Trophoblast cell (in vitro differentiated cells and primary cell): Measurements from ENCODE around the gene CDH19.

Source experiments
- DNase-seq, 2 donors: peaks; one replicate each; pipeline ENCODE4 v3.0.0-alpha.2; 2016
- H2AFZ ChIP-seq: 2 replicates; pipeline ENCODE4 v1.6.1; 2013; ENCODE audit warnings: low read length, moderate library complexity, mild to moderate bottlenecking; ENCODE audit not compliant: insufficient read depth, poor library complexity
- H2AK5ac ChIP-seq: 2 replicates; pipeline ENCODE4 v1.6.1; 2013; ENCODE audit warnings: mild to moderate bottlenecking, low read length
- H2BK120ac ChIP-seq: 2 replicates; pipeline ENCODE4 v1.6.1; 2013; ENCODE audit warnings: low read length, mild to moderate bottlenecking, moderate library complexity; ENCODE audit not compliant: insufficient read depth, poor library complexity
- H2BK12ac ChIP-seq: 2 replicates; pipeline ENCODE4 v1.6.1; 2013; ENCODE audit warnings: mild to moderate bottlenecking, low read length, moderate library complexity
- H2BK5ac ChIP-seq: 2 replicates; pipeline ENCODE4 v1.6.1; 2013; ENCODE audit warnings: low read length, low read depth, moderate library complexity, mild to moderate bottlenecking; ENCODE audit not compliant: poor library complexity
- H3K14ac ChIP-seq: 2 replicates; pipeline ENCODE4 v1.6.1; 2013; ENCODE audit warnings: mild to moderate bottlenecking, low read length
- H3K18ac ChIP-seq: 2 replicates; pipeline ENCODE4 v1.6.1; 2013; ENCODE audit warnings: mild to moderate bottlenecking, low read length
- H3K23ac ChIP-seq: 2 replicates; pipeline ENCODE4 v1.6.1; 2013; ENCODE audit warnings: low read length
- H3K27ac ChIP-seq: 2 replicates; pipeline ENCODE4 v1.5.1; 2013; ENCODE audit warnings: low read depth, mild to moderate bottlenecking, inconsistent platforms, low read length, moderate library complexity
- H3K27me3 ChIP-seq: 2 replicates; pipeline ENCODE4 v1.6.1; 2013; ENCODE audit warnings: inconsistent platforms, mild to moderate bottlenecking, low read length, moderate library complexity; ENCODE audit not compliant: insufficient read depth
- H3K36me3 ChIP-seq, 2 experiments: 1 replicate in 1 of 2; 2 replicates in 1 of 2; pipeline ENCODE4 v1.6.1; 2013; ENCODE audit warnings: low read length in 2 of 2, mild to moderate bottlenecking in 2 of 2, moderate library complexity in 1 of 2; ENCODE audit not compliant: insufficient read depth in 2 of 2, control insufficient read depth in 1 of 2
- H3K4ac ChIP-seq: 2 replicates; pipeline ENCODE4 v1.6.1; 2013; ENCODE audit warnings: low read depth, mild to moderate bottlenecking, low read length, moderate library complexity
- H3K4me1 ChIP-seq, 2 experiments: 1 replicate in 1 of 2; 2 replicates in 1 of 2; pipeline ENCODE4 v1.6.1; 2013; ENCODE audit warnings: low read length in 2 of 2, mild to moderate bottlenecking in 2 of 2, moderate library complexity in 1 of 2; ENCODE audit not compliant: insufficient read depth in 2 of 2, control insufficient read depth in 1 of 2
- H3K4me2 ChIP-seq: 2 replicates; pipeline ENCODE4 v1.6.1; 2013; ENCODE audit warnings: inconsistent platforms, mild to moderate bottlenecking, low read length, moderate library complexity
- H3K4me3 ChIP-seq: 2 replicates; pipeline ENCODE4 v1.5.1; 2013; ENCODE audit warnings: mild to moderate bottlenecking, low read depth, low read length, inconsistent platforms
- H3K79me1 ChIP-seq: one replicate; pipeline ENCODE4 v1.6.1; 2013; ENCODE audit warnings: low read length
- H3K79me2 ChIP-seq: 2 replicates; pipeline ENCODE4 v1.6.1; 2013; ENCODE audit warnings: low read length, mild to moderate bottlenecking; ENCODE audit not compliant: control insufficient read depth, insufficient read depth, poor library complexity
- H3K9ac ChIP-seq: 2 replicates; pipeline ENCODE4 v1.6.1; 2013; ENCODE audit warnings: mild to moderate bottlenecking, low read length
- H3K9me3 ChIP-seq: 2 replicates; pipeline ENCODE4 v1.6.1; 2013; ENCODE audit warnings: low read depth, mild to moderate bottlenecking, control low read depth, inconsistent platforms, low read length; ENCODE audit not compliant: insufficient read depth
- H4K12ac ChIP-seq: 2 replicates; pipeline ENCODE4 v1.6.1; 2013; ENCODE audit warnings: low read depth, mild to moderate bottlenecking, low read length, moderate library complexity
- H4K8ac ChIP-seq: 2 replicates; pipeline ENCODE4 v1.6.1; 2013; ENCODE audit warnings: low read depth, mild to moderate bottlenecking, low read length, moderate library complexity
- H4K91ac ChIP-seq: one replicate; pipeline ENCODE4 v1.6.1; 2013; ENCODE audit warnings: low read depth, mild to moderate bottlenecking, low read length, moderate library complexity
- WGBS: extraction: QIAGEN DNeasy Blood & Tissue Kit; methylation state at CpG from one replicate; pipeline ENCODE4 v1.1.7; 2013; ENCODE audit warnings: missing lambda C conversion rate; ENCODE audit not compliant: insufficient read length, insufficient coverage; ENCODE audit errors: extremely low coverage; 5-methylcytosine and 5-hydroxymethylcytosine counted together

CDH19 gene

GRCh38 chr18:66566616-66567015 lies 37.3 kb downstream of the CDH19 start:
- Histone ChIP-seq H2BK5ac (no peak overlapping the region), H3K4me1 (no peaks in the 10 kb centered on the region), H3K27ac (no peak overlapping the region), H3K27me3 (no peaks in the 10 kb centered on the region), H3K9ac (no peak overlapping the region), H3K4ac (no peak overlapping the region), H3K79me1 (no peaks in the 10 kb centered on the region), H2AFZ (no peak overlapping the region), H4K12ac (no peak overlapping the region), H3K4me3 (no peak overlapping the region), H3K14ac (no peak overlapping the region), H3K79me2 (no peaks in the 10 kb centered on the region), H2AK5ac (no peak overlapping the region), H4K8ac (no peak overlapping the region), H2BK12ac (no peak overlapping the region), H4K91ac (no peak overlapping the region), H3K4me2 (no peak overlapping the region), H3K18ac (no peak overlapping the region), H2BK120ac (no peak overlapping the region), H3K9me3 (no peaks in the 10 kb centered on the region), H3K36me3 (no peaks in the 10 kb centered on the region), H3K23ac (no peak overlapping the region)
- no peak for DNase-seq
- WGBS: no CpG with 5 or more reads among the region's 5 CpGs

- Histone ChIP-seq H3K4ac (no peak overlapping the region), H2BK120ac (no peak overlapping the region), H3K36me3 (no peaks in the 10 kb centered on the region), H2BK12ac (no peak overlapping the region), H2AK5ac (no peak overlapping the region), H3K14ac (no peak overlapping the region), H3K23ac (no peak overlapping the region), H4K8ac (no peak overlapping the region), H2AFZ (no peak overlapping the region), H3K79me2 (no peaks in the 10 kb centered on the region), H3K27ac (no peak overlapping the region), H4K12ac (no peak overlapping the region), H3K18ac (no peak overlapping the region), H3K4me2 (no peak overlapping the region), H2BK5ac (no peak overlapping the region), H3K4me1 (no peaks in the 10 kb centered on the region), H3K9ac (no peak overlapping the region), H3K79me1 (no peaks in the 10 kb centered on the region), H4K91ac (no peak overlapping the region), H3K4me3 (no peak overlapping the region), H3K9me3 (no peaks in the 10 kb centered on the region), H3K27me3 (no peaks in the 10 kb centered on the region)
- no peak for DNase-seq
Observed at GRCh38 chr18:66564236-66564635, 39.7 kb downstream of the CDH19 start.

- Histone ChIP-seq H3K27ac (no peak overlapping the region), H3K36me3 (no peaks in the 10 kb centered on the region), H2BK5ac (no peak overlapping the region), H3K27me3 (no peaks in the 10 kb centered on the region), H3K4me2 (no peak overlapping the region), H3K9ac (no peak overlapping the region), H3K18ac (no peak overlapping the region), H2AFZ (no peak overlapping the region), H3K79me1 (no peaks in the 10 kb centered on the region), H3K4ac (no peak overlapping the region), H4K91ac (no peak overlapping the region), H2AK5ac (no peak overlapping the region), H4K8ac (no peak overlapping the region), H4K12ac (no peak overlapping the region), H3K9me3 (no peaks in the 10 kb centered on the region), H3K4me3 (no peak overlapping the region), H3K4me1 (no peaks in the 10 kb centered on the region), H3K14ac (no peak overlapping the region), H2BK12ac (no peak overlapping the region), H3K79me2 (no peaks in the 10 kb centered on the region), H2BK120ac (no peak overlapping the region), H3K23ac (no peak overlapping the region)
- DNase-seq: no peak
- no CpG with 5 or more reads among the region's 6 CpGs for WGBS
Observed at GRCh38 chr18:66562279-66562678, 41.6 kb downstream of the CDH19 start.

GRCh38 chr18:66560094-66560493 lies 43.8 kb downstream of the CDH19 start:
- no peak overlapping the region for H2AK5ac ChIP-seq
- H2AFZ ChIP-seq: no peak overlapping the region
- no peak overlapping the region for H3K4me2 ChIP-seq
- no peaks in the 10 kb centered on the region for H3K36me3 ChIP-seq
- no peak overlapping the region for H3K14ac ChIP-seq
- no peak overlapping the region for H3K18ac ChIP-seq
- H3K4ac ChIP-seq: no peak overlapping the region
- no peak overlapping the region for H2BK12ac ChIP-seq
- no peak overlapping the region for H2BK120ac ChIP-seq
- no peak overlapping the region for H3K9ac ChIP-seq
- no peak overlapping the region for H4K8ac ChIP-seq
- H3K23ac ChIP-seq: no peak overlapping the region
- no peak overlapping the region for H3K4me3 ChIP-seq
- H3K9me3 ChIP-seq: no peaks in the 10 kb centered on the region
- no peak overlapping the region for H2BK5ac ChIP-seq
- no peaks in the 10 kb centered on the region for H3K27me3 ChIP-seq
- H3K79me1 ChIP-seq: no peaks in the 10 kb centered on the region
- no peaks in the 10 kb centered on the region for H3K79me2 ChIP-seq
- H4K91ac ChIP-seq: no peak overlapping the region
- no peaks in the 10 kb centered on the region for H3K4me1 ChIP-seq
- WGBS: no CpG with 5 or more reads among the region's 4 CpGs
- H4K12ac ChIP-seq: no peak overlapping the region
- DNase-seq: no peak
- H3K27ac ChIP-seq: no peak overlapping the region
